ENCODE results near the gene NCOA7. TPM values are rescaled to one million over a fixed set of nuclear protein-coding genes. Genes with fewer than 3 reads are reported as not detected.

NCOA7 gene
- total and polyA plus RNA-seq, 2 of the 8 experiments (the other 6 are each of a cell fraction or from before 2014, with no cell fraction given), result 2.6 to 10.7 TPM

DNA sequence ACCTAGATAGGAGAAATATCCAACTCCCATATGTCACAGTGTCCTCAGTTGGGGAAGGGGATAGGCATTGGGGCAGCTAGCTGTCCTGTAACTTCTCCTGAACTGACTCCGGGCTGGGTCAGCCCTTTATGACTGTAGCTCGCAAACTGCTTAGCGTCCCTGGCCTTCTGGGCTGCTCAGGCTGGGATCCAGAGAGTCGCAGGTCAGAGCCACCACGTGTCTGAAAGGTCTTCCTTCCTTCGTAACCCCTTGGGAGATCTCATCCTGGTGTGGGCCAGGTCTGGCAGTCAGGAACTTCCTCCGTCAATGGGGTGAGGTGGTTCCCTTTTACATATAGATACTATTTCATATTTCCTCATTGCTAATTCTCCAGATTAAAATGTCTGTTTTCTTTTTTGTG is 137.0 kb downstream of the NCOA7 start:
- no peak overlapping the region for H2BK5ac ChIP-seq (ENCODE audit: low read depth, low read length)
- H3K23ac ChIP-seq (ENCODE audit: insufficient read length), result no peak overlapping the region
- H3K27ac ChIP-seq (ENCODE audit: low read depth, low read length), result no peak overlapping the region
- no peak for DNase-seq (ENCODE audit: low read depth in 1 of 2, low spot score in 2 of 2)
- H3K27me3 ChIP-seq (replicated peaks in 1 of 4; ENCODE audit: control insufficient read depth in 3 of 4, extremely low read depth in 1 of 4, insufficient read depth in 3 of 4, low read length in 3 of 4), result no peaks in the 10 kb centered on the region
- no peak overlapping the region for H2BK120ac ChIP-seq (replicated peaks; ENCODE audit: low read depth, low read length)
- H3K14ac ChIP-seq (ENCODE audit: insufficient read length), result no peak overlapping the region
- no peak overlapping the region for H3K4me2 ChIP-seq (ENCODE audit: insufficient read depth in 1 of 2, low read depth in 2 of 2, low read length in 2 of 2)
- H4K20me1 ChIP-seq (replicated peaks in 1 of 2; ENCODE audit: control insufficient read depth in 1 of 2, insufficient read depth in 2 of 2, low read length in 2 of 2), result no peaks in the 10 kb centered on the region
- no peak overlapping the region for H2AK5ac ChIP-seq (ENCODE audit: low read depth, low read length)
- no peak overlapping the region for H2AFZ ChIP-seq (ENCODE audit: low read length)
- no peak overlapping the region for H2BK12ac ChIP-seq (ENCODE audit: low read depth, low read length)
- WGBS, 2 experiments (ENCODE audit: extremely low coverage in 1 of 2, insufficient coverage in 1 of 2, insufficient read length in 1 of 2, insufficient replicate concordance in 2 of 2, low coverage in 1 of 2, low lambda C conversion rate in 2 of 2, missing lambda C conversion rate in 1 of 2), result 90% methylated on average over 7 of the region's 7 CpGs; no CpG with 5 or more reads in 1 of the 2 experiments
- no peak overlapping the region for H2BK15ac ChIP-seq (ENCODE audit: low read length)
- no peak overlapping the region for H3K4ac ChIP-seq (replicated peaks; ENCODE audit: insufficient read length, low read depth, low read length)
- H3K79me2 ChIP-seq (ENCODE audit: control insufficient read depth in 1 of 2, insufficient read depth in 2 of 2, low read length in 2 of 2), result no peaks in the 10 kb centered on the region
- TF ChIP-seq RNF2 (IDR thresholded peaks at IDR 0.05; ENCODE audit: borderline replicate concordance, low read depth, low read length, missing control alignments, poor library complexity, severe bottlenecking) (no peak), TBP (IDR thresholded peaks at IDR 0.05; ENCODE audit: low read depth, low read length) (no peak), RBBP5 (IDR thresholded peaks at IDR 0.05; ENCODE audit: borderline replicate concordance, low read depth, low read length) (no peak), CEBPB (IDR thresholded peaks at IDR 0.05; ENCODE audit: low read depth, low read length) (no peak), EGR1 (IDR thresholded peaks at IDR 0.05; ENCODE audit: borderline replicate concordance, low read depth, low read length) (no peak), JUN (IDR thresholded peaks at IDR 0.05; ENCODE audit: low read depth, low read length) (no peak)
- no peak overlapping the region for H2BK20ac ChIP-seq (ENCODE audit: low read length)
- H3K4me1 ChIP-seq (replicated peaks in 1 of 4; ENCODE audit: control insufficient read depth in 3 of 4, insufficient read depth in 4 of 4, low read length in 3 of 4), result no peaks in the 10 kb centered on the region
- no peak for FAIRE-seq
- H4K5ac ChIP-seq (ENCODE audit: insufficient read length, low read depth, low read length), result no peak overlapping the region
- H3K18ac ChIP-seq (ENCODE audit: extremely low read depth, low read length), result no peak overlapping the region
- H3K23me2 ChIP-seq (ENCODE audit: low read depth, low read length), result no peaks in the 10 kb centered on the region
- H3K4me3 ChIP-seq (ENCODE audit: extremely low read depth in 1 of 4, insufficient read depth in 2 of 4, low read depth in 3 of 4, low read length in 4 of 4), result no peak overlapping the region
- H3K9me3 ChIP-seq (ENCODE audit: insufficient read depth in 2 of 2, low read depth in 1 of 2, low read length in 1 of 2), result no peaks in the 10 kb centered on the region
- no peak overlapping the region for H3K9ac ChIP-seq (replicated peaks in 1 of 4; ENCODE audit: extremely low read depth in 1 of 4, low read depth in 3 of 4, low read length in 3 of 4)
- H3K36me3 ChIP-seq (ENCODE audit: control insufficient read depth in 2 of 4, insufficient read depth in 4 of 4, low read length in 3 of 4), result peaks cover 0 to 7% (median 0%) of the 10 kb centered on the region in 4 experiments; a peak in 2 of 8 replicates
- no peak overlapping the region for H4K91ac ChIP-seq (replicated peaks; ENCODE audit: insufficient read length, low read length)
- no peak overlapping the region for H4K8ac ChIP-seq (ENCODE audit: extremely low read depth, insufficient read depth, low read length)
- H3K56ac ChIP-seq (replicated peaks; ENCODE audit: insufficient read length, low read depth, low read length), result no peak overlapping the region
- ChIA-PET CTCF (ENCODE audit: partially characterized antibody) (no interaction called here), POLR2A (ENCODE audit: partially characterized antibody) (no interaction called here)
- no peaks in the 10 kb centered on the region for H3K79me1 ChIP-seq (ENCODE audit: low read depth, low read length)
